Adrenal gland (tissue), 5 donors: ENCODE results near the gene DNAJC1.

Experiments used
- POLR2A ChIP-seq, 2 donors: fragments of 450-650 bp; IDR thresholded peaks; one replicate each; pipeline ENCODE4 v1.6.1; 2017; ENCODE audit warnings: antibody characterized with exemption in 2 of 2, mild to moderate bottlenecking in 2 of 2, moderate library complexity in 1 of 2
- TF ChIP-seq, protein P1 (sequence below), 6 experiments: fragments of 450-650 bp in 4 of 6; fragments of 200-600 bp in 2 of 6; sonication (generic) in 1 of 6; IDR thresholded peaks; 1 replicate in 5 of 6; 2 replicates in 1 of 6; pipeline versions ENCODE4 v1.5.1 to v1.8.0; 2016 to 2021; ENCODE audit warnings: antibody characterized with exemption in 6 of 6, mild to moderate bottlenecking in 2 of 6, moderate library complexity in 1 of 6
- donor health status: DM: no; HTN: no; CAD: no.

GRCh38 chr10:21976280-21976679 lies 27.2 kb downstream of the DNAJC1 start:
- TF ChIP-seq, protein P1, sequence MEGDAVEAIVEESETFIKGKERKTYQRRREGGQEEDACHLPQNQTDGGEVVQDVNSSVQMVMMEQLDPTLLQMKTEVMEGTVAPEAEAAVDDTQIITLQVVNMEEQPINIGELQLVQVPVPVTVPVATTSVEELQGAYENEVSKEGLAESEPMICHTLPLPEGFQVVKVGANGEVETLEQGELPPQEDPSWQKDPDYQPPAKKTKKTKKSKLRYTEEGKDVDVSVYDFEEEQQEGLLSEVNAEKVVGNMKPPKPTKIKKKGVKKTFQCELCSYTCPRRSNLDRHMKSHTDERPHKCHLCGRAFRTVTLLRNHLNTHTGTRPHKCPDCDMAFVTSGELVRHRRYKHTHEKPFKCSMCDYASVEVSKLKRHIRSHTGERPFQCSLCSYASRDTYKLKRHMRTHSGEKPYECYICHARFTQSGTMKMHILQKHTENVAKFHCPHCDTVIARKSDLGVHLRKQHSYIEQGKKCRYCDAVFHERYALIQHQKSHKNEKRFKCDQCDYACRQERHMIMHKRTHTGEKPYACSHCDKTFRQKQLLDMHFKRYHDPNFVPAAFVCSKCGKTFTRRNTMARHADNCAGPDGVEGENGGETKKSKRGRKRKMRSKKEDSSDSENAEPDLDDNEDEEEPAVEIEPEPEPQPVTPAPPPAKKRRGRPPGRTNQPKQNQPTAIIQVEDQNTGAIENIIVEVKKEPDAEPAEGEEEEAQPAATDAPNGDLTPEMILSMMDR (IDR thresholded peaks at IDR 0.05): no peak
- no peak for TF ChIP-seq POLR2A (IDR thresholded peaks at IDR 0.05)
